Measurements from ENCODE around the gene OSBPL7.

- TF ChIP-seq CTCF (IDR thresholded peaks at IDR 0.05) (no peak), POLR2A (IDR thresholded peaks at IDR 0.05) (no peak), POLR2AphosphoS5 (IDR thresholded peaks at IDR 0.05) (no peak)
These were observed 17.8 kb downstream of the OSBPL7 start for GRCh38 chr17:47803751-47804150.
